NCI-H524 (cell line): ENCODE measurements around the gene CHST9.
"Not testable (repeated sequence)": the region's sequence is repeated elsewhere in the genome, so short reads cannot be mapped to it uniquely, and the experiment has no call there.

Source experiments
- DNase-seq, 2 experiments: peaks; one replicate each; lab custom pipeline; 2025; lab: John Stamatoyannopoulos, UW

Gene CHST9

DNA sequence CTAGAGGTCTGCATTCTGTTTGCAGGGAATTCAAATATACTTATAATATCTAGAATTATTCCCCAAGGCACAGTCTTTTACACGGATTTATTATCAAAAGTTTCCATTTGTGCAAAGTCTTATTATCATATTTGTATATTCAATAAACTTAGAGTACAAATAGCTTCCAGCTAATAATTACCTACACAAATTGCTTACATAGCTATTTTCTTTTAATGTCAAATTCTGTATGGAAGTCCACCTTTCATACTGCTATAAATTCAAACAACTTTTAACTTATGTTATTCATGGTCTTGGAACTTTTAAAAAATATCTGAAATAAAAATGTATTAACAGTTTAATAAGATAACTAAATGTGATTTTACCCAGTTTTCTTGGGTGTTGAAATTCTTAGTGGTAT, 13.1 kb downstream of the CHST9 start:
- DNase-seq: no peak

DNA sequence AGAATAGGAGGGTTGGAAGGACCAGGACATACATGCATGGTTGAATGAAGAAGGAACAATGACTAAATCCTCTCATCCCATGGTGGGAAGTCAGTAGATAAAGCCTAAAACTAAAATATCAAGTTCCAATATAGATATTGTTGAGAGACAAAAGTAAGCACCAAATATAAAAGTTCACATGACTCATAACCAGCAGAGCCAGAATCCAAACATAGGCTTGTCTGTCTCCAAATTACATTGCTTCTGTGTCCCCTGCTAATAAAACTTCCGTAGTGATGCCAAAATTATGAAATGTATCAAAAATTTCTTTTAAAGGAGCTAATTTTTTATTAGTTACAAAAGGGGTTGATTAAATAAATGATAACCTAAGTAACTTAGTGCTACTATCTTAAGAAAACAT, 19.7 kb downstream of the CHST9 start:
- no peak for DNase-seq

DNA sequence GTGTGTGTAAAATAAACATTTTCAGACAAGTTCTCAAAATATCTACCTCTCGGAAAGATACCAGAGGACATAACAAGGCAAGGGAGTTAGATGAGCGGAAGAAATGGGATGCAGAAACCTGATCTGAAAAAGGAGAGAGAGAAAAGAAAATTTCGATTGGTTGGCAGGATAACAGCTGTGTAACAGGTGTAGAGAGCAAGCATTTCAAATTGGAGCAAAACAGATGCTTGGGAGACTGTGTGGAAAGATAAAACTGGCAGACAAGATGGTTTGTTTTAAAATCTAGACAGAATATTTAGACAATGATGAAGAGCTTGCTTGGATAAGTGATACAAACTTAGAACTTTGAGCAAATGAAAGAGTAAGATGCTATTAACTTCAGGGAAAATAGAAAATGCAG, 20.2 kb downstream of the CHST9 start:
- peak in 1 of 2 experiments; percentile 1 for DNase-seq

DNA sequence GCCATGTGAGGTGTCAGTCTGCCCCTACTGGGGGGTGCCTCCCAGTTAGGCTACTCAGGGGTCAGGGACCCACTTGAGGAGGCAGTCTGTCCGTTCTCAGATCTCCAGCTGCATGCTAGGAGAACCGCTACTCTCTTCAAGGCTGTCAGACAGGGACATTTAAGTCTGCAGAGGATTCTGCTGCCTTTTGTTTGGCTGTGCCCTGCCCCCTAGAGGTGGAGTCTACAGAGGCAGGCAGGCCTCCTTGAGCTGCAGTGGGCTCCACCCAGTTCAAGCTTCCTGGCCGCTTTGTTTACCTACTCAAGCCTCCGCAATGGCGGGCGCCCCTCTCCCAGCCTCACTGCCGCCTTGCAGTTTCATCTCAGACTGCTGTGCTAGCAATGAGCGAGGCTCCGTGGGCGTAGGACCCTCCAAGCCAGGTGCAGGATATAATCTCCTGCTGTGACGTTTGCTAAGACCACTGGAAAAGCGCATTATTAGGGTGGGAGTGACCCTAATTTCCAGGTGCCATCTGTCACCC, 21.9 kb downstream of the CHST9 start:
- DNase-seq: not testable (repeated sequence)

DNA sequence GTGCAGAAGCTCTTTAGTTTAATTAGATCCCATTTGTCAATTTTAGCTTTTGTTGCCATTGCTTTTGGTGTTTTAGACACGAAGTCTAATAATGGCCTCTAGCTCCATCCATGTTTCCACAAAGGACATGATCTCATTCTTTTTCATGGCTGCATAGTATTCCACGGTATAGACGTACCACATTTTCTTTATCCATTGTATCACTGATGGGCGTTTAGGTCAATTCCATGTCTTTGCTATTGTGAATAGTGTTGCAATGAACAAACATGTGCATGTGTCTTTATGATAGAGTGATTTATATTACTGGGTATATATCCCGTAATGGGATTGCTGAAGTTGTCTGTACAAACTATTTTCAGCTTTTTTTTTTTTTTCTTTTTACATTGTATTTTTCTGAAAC, 35.9 kb downstream of the CHST9 start:
- DNase-seq: not testable (repeated sequence)

DNA sequence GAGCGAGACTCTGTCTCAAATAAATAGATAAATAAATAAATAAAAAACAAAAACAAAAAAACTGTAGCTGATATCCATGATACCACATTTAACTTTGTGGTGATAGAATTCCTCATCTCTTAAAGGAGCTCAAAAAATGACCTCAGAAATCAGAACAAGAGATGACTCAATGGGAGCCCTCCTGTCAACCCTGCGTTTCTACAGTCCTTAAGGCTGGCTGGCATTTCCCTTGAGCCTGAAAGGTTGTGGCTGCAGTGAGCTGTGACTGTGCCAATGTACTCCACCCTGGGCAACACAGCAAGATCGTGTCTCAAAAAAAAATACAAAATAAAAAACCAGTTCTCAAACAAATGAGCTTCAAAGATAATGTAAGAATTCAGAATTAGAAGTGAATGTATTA, 40.4 kb downstream of the CHST9 start:
- DNase-seq: no peak

DNA sequence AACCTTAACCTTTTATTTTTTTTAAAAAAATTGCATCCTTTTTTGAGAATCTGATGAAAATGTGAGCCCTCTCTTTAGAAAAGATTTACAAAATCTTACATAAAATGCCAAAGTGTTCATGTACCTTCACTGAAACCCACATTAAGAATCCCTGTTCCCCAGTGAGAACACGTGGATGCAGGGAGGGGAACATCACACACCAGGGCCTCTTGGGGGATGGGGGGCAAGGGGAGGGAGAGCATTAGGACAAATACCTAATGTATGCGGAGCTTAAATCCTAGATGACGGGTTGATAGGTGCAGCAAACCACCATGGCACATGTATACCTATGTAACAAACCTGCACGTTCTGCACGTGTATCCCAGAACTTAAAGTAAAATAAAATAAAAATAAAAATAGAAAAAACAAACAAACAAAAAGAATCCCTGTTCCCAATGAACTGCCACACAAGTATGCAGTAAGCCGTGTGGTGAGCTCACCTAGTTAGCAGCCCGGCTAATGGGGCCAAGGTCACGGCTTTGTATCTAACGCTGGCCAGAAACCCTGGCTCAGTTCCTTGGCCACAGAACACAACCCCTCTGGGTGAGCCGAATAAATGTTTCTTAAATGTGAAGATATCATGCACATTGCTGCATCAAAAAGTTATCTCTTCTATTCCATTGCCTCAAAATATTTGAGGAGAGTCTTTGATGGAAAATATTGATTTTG, 41.4 kb downstream of the CHST9 start:
- no peak for DNase-seq

DNA sequence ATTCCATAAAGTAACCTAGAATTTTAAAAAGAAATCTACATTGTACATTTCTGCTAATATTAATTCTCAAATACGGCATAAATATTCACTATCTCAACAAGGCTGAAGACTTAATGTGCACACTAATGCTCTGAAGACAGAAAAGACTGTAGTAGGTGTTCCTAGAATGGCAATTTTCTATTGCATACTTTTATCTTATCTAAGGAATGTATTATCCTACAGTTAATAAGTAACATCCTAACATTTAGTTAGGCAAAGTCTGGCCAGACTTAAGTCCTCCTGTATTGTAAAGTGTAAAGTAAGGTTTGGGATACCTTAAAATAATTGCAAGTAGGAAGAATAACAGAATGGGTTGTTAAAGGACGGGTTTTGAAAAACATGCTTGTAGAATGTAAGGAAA, 42.2 kb downstream of the CHST9 start:
- no peak for DNase-seq

DNA sequence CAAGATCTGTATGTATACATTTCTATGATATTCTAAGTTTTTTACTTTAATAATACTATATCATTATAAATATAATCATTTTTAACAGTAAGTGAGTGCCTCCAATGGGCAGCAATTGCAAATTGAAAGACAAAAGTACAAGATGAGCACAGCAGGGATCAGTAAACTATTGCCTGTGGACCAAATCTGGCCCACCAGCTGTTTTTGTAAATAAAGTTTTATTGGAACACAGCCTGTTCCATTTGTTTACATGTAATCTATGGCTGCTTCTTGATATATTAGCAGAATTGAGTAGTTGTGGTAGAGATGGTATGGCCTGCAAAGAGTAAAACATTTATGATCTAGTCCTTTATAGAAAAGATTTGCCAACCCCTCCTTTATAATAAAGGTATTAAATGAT, 43.2 kb downstream of the CHST9 start:
- DNase-seq: no peak

DNA sequence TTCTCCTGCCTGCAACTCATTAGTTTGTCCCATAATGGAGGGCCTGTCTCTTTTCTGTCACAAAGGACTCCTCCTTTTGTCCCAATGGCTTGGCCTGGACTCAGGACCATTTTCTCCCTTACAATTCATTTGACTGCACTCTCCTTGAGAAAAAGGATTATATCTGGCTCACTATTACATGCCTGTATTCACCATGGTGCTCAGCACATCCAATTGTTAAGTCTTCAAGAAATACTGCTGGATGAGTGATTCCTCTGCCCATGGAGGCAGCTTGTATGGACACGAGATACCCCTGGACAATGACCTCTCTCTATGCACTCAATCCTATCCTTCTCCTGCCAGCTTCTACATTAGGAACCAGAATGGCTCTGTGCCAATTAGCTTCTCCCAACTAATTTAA, 47.0 kb downstream of the CHST9 start:
- no peak for DNase-seq

DNA sequence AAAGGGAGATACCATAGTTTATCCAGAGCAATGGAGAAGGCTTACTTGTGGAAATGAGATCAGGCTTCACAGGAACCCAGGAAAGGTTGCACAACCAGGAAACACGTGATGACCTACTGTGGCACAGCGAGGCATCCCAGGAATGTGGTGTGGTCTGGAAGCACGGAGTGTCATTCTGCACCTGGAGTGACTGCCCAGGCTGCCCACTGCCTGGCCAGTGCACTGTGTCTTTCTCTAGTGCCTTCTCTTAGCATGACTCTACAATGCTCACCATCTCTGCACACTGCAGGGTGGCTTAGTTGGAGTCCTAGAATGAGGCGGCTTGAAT, 48.9 kb downstream of the CHST9 start:
- no peak for DNase-seq

DNA sequence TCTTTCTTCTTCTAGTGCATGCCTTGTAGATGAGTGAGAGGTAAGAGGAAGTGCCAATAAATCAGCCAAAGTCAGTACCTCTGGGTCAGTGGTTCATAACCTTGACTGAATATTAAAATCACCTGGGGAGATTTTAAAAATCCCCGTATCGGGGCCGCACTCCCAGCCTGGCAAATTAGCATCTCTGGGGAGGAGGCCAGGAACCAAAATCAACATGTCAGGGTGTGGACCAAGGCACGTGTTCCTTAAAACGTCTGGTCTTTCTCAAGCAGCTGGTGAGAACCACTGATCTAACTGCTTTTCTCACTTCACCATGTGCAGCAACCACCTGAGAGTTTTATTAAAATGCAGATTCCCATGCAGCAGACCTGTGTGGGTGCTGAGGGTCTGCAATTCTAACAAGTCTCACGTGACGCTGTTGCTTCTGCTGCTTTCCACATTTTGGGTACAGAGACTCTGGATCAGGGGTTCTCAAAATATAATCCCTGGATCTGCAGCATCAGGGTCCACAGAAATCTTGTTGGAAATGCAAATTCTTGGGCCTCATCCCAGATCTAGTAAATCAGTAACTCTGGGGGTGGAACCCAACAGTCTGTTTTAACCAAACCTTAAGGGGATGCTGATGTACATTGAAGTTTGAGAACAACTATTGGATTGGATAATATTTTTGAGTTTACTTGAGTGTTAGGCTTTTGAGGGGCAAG, 49.5 kb downstream of the CHST9 start:
- DNase-seq: no peak

DNA sequence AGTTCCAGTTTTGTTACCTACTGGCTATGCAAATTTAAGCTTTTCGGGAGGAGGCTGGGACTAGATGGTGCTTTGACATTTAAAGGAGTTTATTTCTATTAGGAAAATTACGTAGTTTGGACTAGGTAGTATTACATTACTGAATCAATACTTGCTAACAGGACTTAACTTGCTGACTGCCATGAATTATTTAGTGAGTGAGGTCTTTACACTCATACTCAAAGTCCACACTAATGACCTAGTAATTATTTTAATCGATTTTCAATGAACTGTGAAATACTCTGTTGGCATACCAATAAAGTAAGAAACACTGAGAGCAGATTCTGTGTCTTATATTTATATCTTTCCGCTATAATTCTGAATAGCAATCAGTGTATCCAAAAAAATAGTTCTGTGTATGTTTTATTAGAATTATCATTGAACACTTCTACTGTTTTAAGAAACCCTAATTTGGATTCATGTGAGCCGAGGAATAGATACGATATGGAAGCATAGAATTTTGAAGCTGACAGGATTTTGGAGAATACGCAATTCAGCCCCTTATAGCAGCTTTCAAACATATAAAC, 55.0 kb downstream of the CHST9 start:
- no peak for DNase-seq

DNA sequence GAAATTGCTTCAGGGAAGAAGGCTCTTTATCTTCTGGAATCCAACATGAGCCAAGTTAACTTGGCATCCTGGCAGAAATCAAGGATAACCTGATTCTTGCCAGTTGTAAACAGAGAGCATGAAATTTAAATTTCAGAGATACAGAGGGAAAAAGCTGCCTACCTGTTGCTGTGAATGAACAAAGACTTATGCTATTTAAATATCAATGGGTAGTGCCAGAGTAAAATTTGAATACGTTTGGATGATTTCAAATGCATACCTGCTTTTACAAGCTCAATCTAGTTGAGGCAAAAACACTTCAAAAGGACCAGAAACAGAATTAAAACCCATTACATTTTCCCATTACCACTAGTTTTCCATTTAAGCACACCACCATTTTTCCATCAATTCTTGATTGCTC, 60.9 kb downstream of the CHST9 start:
- DNase-seq: no peak

DNA sequence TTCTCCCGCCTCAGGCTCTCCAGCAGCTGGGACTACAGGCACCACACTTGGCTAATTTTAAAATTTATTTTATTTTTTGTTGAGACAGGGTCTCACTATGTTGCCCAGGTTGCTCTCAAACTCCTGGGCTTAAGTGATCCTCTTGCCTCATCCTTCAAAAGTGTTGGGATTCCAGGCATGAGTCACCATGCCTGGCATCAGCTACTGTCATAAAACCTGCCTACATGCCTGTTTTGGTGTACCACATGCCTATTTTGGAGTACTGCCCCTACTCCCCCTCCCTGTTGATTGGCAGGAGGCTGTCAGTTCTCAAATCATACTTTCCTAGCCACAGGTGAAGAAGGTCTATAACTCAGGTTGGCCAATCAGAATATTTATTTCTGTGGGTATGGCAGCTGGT, 64.0 kb downstream of the CHST9 start:
- no peak for DNase-seq

DNA sequence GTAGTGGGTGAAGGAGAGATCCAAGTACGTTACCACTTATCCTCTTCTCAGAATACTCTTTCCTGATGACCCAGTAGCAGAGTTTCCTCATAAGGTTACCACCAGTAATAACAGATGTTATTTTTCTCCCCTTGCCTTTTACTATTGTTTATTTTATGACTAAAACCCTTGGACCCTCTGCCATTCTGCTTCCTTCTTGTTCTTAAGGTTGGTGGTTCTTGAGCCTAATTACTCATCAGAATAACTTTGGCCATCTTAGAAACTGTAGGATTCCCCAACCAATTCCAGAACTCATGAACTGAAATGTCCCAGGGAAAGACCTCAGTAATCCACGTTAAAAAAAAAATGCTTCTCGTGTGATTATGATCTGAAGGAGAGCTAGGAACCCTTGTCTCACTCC, 64.9 kb downstream of the CHST9 start:
- DNase-seq: no peak

DNA sequence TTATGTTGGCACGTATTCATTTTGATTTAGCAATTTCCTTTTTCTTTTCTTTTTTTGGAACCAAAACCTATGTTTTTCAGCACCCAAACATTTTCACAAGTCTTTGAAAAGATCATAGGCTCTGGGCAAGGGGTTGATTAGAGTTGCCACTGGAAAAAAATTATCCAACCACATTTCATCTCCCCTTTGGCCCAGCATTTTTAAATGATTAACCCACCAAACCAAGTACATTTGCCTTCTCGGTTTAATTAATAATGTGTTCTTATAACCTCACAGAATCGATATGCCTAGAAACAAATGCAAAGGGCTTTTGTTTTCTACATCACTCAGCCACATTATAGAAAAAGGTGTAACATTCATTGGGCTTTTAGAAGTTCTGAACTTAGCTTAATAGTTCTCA, 66.1 kb downstream of the CHST9 start:
- no peak for DNase-seq

DNA sequence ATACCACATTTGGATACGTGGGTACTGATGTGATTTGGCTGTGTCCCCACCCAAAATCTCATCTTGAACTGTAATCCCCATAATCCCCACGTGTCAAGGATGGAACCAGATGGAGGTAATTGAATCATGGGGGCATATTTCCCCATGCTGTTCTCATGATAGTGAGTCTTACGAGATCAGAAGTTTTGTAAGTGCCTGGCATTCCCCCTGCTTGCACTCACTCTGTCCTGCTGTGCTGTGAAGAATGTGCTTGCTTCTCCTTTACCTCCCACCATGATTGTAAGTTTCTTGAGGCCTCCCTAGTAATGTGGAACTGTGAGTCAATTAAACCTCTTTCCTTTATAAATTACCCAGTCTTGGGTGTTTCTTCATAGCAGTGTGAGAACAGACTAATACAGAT, 70.3 kb downstream of the CHST9 start:
- peak; percentile 18 to 66 for DNase-seq

DNA sequence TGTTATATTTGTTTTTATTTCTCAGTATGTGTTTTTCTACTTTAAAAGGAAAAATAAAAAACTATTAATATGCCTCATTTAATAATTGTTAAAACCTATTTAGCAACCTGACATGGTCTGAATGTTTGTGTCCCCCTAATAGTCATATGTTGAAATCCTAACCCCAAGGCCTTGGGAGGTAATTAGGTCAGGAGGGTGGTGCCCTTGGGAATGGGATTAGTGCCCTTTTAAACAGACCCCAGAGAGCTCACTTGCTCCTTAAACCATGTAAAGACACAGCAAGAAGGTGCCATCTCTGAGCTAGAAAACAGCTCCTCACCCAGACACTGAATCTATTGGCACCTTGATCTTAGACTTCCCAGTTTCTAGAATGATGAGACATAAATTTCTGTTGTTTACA, 71.8 kb downstream of the CHST9 start:
- DNase-seq: no peak

DNA sequence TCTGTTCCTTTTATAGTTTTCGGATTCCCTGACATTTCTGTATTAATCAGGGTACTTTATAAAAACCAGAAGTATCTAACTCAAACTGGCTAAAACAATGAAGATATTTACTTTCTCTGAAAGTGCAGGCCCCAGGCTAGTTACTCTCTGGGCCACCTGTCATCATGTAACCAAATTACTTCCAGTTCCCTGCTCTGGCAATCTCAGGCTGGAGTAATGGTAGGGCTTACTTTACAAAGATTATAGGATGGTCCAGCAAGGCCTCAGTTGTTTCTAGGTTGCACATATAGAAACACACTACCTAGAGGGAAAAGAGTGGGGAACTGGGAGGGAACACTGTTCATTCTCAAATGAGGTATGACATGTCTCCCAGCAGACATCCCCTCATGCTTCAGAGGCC, 74.8 kb downstream of the CHST9 start:
- DNase-seq: no peak

DNA sequence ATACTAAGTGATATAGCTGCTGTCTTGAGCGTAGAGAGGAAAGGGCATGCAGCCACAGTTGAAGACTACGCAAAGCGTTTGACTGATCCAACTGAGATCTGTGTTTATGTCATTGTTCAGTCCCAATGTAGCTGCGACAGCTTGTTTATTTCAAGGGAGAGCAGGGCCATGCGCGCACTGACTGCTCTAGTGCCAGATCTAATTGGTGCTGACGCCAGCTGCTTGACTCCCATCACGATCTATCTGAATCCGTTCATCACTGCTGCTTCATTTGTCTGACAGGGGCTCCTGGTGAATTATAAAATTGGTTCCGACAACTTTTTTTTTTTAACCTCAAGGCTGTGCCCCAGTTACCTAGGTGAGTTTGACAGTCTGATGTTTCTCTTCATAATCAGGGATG, 75.7 kb downstream of the CHST9 start:
- DNase-seq: no peak

DNA sequence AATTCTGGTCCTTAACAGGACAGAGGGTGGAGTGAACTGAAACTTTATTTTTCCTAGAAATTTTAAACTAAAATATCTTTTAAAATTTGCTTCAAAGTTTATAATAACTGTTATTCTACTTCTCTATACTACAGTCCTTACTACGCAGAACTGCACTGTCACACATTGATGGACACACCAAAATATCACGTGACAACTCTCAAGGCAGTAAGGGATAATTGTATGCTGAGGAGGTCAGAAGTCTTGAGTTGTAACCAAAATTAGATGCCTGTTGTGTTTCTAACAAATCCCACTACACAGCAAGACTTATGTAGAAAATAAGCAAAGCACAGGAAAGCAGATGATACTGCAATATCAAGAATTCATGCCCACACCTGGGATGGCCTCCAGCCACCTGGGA, 76.3 kb downstream of the CHST9 start:
- DNase-seq: no peak

DNA sequence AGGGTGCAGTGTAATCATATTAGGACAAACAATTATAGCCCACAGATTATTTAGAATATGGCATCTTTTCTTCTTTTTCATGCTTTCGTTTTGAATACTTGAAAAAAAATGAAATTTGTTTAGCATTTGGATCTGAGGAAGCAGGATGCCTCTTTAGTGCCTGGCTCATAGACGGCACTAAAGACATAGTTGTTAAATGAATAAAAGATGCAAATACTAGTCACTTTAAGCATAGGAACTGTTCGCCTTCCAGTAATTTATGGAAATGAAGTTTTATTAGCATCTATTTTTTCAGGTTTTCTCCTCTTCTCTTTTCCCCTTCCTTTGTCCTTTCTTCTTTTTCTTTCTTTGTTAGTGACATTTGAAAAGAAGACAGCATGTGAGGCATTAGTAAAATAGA, 80.4 kb downstream of the CHST9 start:
- no peak for DNase-seq

DNA sequence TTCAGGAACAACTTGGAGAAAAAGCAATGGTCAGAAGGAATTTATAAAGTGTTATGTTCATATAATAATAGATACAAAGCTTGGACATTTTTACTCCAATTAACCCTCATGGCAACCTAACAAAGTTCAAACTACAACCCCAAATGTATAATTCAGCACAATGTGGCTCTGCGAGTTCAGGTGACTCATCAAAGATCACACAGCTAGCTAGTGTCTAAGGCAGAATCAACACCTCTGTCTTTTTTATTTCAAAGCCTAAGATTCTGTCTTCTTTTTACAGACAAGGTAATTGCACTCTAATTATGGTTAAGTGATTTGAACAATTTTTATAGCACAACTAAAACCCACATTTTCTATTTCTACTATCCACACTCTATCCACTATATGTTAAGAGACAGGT, 90.5 kb downstream of the CHST9 start:
- no peak for DNase-seq
